Left ventricle myocardium inferior (tissue), 1 donor: ENCODE data around the gene ZDHHC14. TPM values are rescaled to one million over a fixed set of nuclear protein-coding genes. Genes with fewer than 3 reads are reported as not detected.

ENCODE experiments used
- DNase-seq: peaks from one replicate; pipeline ENCODE4 v3.0.0-alpha.2; 2020
- H3K27ac ChIP-seq: fragments of 200-600 bp; replicated peaks from 2 replicates; pipeline ENCODE4 v1.8.0; 2021
- H3K27me3 ChIP-seq: fragments of 200-600 bp; 2 replicates; pipeline ENCODE4 v1.8.0; 2021; ENCODE audit warnings: low read depth
- H3K36me3 ChIP-seq: fragments of 200-600 bp; 2 replicates; pipeline ENCODE4 v1.8.0; 2021
- H3K4me1 ChIP-seq: fragments of 200-600 bp; 2 replicates; pipeline ENCODE4 v1.8.0; 2021
- H3K4me3 ChIP-seq: fragments of 200-600 bp; 2 replicates; pipeline ENCODE4 v1.8.0; 2021; ENCODE audit warnings: mild to moderate bottlenecking, moderate library complexity
- H3K9me3 ChIP-seq: fragments of 200-600 bp; replicated peaks from 2 replicates; pipeline ENCODE4 v1.8.0; 2021
- intact Hi-C: fragments of 100-400 bp; cut with micrococcal nuclease; formaldehyde crosslinking; loops from one replicate; pipeline ENCODE4 v1.11.0; 2022
- total RNA-seq: library from RNA; stranded (reverse); fragmentation: NEBNext Ultra II Directional; extraction: Animal tissue kit (Norgen Biotek cat#: 25700); gene quantifications from one replicate; pipeline ENCODE4 v1.2.1, GENCODE V29; 2021
- TF ChIP-seq, protein P1 (sequence below): fragments of 200-600 bp; IDR thresholded peaks from 2 replicates; pipeline ENCODE4 v1.8.0; 2021; ENCODE audit warnings: antibody characterized with exemption, mild to moderate bottlenecking, borderline replicate concordance
- donor health status: DM: no; HTN: yes; CAD: no; lungs with severe emphysema.

Gene ZDHHC14
- total RNA-seq, 1 donor from 2014 or later = 10.0 TPM

DNA sequence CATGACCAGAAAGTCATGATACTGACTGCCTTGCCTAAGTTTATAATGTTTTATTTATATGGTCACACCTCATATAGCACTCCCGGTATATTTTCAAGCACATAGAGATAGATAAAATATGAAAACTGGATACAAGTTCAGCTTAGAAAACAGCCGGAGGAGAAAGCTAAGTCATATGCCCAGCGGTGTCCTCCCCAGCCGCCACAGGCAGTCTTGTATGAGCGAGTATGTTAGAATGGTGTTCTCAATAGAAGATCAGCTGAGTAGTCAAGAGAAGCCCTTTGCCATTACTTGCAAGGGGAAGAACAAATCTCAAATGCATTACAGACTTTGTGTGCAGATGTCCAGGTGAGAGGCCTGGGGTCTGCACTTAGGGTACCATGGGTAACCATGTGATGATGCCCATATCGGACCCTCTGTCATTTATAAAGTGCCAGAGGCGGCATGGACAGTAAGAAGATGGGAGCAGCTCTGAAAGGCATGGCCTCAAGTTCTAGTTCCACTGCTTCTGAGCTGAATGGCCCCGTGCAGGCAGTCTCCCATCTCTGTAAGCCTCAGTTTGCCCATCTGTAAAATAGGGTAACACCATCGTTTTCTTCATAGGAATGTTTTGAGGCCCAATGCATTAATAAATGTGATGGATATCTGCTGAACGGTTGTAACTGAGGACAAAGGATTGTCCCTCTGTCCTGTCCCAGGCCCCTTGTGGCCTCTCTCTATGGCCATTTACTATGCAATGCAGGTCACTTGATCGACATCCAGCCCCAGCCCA lies 246.4 kb downstream of the ZDHHC14 start:
- Histone ChIP-seq H3K4me1 (no peaks in the 10 kb centered on the region), H3K27ac (no peak overlapping the region), H3K4me3 (no peak overlapping the region), H3K36me3 (no peaks in the 10 kb centered on the region), H3K9me3 (no peaks in the 10 kb centered on the region), H3K27me3 (no peaks in the 10 kb centered on the region)
- TF ChIP-seq, protein P1, sequence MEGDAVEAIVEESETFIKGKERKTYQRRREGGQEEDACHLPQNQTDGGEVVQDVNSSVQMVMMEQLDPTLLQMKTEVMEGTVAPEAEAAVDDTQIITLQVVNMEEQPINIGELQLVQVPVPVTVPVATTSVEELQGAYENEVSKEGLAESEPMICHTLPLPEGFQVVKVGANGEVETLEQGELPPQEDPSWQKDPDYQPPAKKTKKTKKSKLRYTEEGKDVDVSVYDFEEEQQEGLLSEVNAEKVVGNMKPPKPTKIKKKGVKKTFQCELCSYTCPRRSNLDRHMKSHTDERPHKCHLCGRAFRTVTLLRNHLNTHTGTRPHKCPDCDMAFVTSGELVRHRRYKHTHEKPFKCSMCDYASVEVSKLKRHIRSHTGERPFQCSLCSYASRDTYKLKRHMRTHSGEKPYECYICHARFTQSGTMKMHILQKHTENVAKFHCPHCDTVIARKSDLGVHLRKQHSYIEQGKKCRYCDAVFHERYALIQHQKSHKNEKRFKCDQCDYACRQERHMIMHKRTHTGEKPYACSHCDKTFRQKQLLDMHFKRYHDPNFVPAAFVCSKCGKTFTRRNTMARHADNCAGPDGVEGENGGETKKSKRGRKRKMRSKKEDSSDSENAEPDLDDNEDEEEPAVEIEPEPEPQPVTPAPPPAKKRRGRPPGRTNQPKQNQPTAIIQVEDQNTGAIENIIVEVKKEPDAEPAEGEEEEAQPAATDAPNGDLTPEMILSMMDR = no peak
- intact Hi-C loops = no loop called here
- DNase-seq = no peak

DNA sequence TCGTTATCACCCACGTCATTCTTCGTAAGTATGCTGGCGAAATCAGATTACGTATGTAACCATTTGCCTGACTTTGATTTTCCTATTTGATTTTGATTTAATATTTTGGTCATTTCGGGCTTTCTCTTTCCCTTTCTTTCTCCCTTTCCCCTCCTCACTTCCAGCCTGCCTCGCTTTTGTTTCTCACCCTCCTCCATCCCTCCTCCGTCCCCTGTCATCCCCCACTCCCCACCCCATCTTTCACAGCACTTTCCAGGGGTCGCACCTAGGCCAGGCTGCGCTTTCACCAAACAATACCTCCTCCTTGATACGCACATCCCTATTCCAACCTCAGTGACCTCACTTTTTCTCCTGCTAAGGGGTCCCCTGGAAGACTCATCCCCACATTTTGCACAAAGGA lies 247.5 kb downstream of the ZDHHC14 start:
- no peak overlapping the region for H3K27ac ChIP-seq

DNA sequence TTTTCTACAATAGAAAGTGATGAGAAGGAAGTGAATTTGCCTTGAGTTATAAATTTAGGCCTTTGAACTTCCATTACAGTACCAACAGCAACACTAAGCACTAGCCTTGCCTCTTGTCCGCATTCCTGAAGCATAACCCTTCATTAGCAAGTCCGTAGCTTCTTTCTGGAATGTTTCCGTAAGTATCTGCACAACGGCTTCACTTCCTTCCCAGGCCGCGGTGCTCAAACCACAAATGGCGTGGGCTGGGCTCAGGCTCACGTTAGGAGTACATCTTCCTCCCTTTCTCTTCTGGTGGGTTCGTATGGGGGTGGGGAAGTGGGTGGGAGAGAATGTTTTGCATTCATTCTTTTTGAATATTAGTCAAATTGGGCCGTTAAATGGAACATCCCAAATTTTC lies 248.2 kb downstream of the ZDHHC14 start:
- no peaks in the 10 kb centered on the region for H3K4me1 ChIP-seq
- no peaks in the 10 kb centered on the region for H3K9me3 ChIP-seq
- TF ChIP-seq, protein P1 = no peak
- intact Hi-C loops = no loop called here
- no peaks in the 10 kb centered on the region for H3K27me3 ChIP-seq
- no peak overlapping the region for H3K27ac ChIP-seq
- no peak overlapping the region for H3K4me3 ChIP-seq
- no peak for DNase-seq
- H3K36me3 ChIP-seq = no peaks in the 10 kb centered on the region

More for the DNA sequence above, 247.5 kb downstream of the ZDHHC14 start:
- intact Hi-C loops = no loop called here
- Histone ChIP-seq H3K36me3 (no peaks in the 10 kb centered on the region), H3K4me3 (no peak overlapping the region), H3K27me3 (no peaks in the 10 kb centered on the region), H3K4me1 (no peaks in the 10 kb centered on the region), H3K9me3 (no peaks in the 10 kb centered on the region)
- DNase-seq = no peak
- TF ChIP-seq, protein P1 = no peak

DNA sequence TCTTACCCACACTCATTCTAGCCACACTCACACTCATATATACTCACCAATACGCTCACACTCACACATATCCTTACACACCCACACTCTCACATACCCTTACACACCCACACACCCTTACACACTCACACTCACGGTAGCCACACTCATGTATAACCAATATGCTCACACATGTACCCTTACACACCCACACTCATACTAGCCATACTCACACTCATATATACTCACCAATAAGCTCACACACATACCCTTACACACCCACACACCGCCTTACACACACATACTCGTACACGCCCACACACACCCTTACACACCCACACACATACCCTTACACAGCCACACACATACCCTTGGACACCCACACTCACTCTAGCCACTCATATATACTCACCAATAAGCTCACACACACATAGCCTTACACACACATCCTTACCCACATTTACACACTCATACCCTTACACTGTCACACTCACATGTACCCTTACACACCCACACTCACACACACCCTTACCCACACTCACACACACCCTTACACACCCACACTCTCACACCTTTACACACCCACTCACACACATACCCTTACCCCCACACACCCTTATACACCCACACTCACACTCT lies 249.6 kb downstream of the ZDHHC14 start:
- DNase-seq = no peak
- H3K27ac ChIP-seq = no peak overlapping the region
- H3K27me3 ChIP-seq = no peaks in the 10 kb centered on the region
- intact Hi-C loops = no loop called here
- H3K4me1 ChIP-seq = no peaks in the 10 kb centered on the region
- no peaks in the 10 kb centered on the region for H3K9me3 ChIP-seq
- H3K4me3 ChIP-seq = no peak overlapping the region
- TF ChIP-seq, protein P1 = no peak
- peaks cover 5% of the 10 kb centered on the region for H3K36me3 ChIP-seq

DNA sequence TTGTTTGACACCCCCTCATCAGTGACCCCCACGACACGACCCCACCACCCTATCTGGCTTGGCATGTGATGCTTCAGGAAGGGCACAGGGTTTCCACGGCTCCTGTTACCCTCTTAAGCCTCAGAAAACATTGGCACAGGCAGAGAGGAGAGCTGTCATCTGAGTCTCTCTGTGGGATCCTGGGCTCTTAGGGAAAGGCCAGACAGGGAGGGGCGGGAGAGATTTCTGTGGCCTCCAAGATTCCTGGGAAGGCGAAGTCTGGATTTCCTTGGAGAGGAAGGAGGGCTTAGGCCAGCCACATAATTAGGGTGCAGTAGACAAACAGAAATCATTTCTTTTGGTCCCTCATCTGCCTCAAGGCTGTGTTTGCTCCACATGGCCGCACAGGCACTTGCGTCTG lies 250.4 kb downstream of the ZDHHC14 start:
- intact Hi-C loops = no loop called here
- no peak overlapping the region for H3K27ac ChIP-seq
- no peaks in the 10 kb centered on the region for H3K9me3 ChIP-seq
- no peak for DNase-seq
- no peak overlapping the region for H3K4me3 ChIP-seq
- H3K36me3 ChIP-seq = peaks cover 10% of the 10 kb centered on the region
- no peaks in the 10 kb centered on the region for H3K4me1 ChIP-seq
- no peaks in the 10 kb centered on the region for H3K27me3 ChIP-seq
- TF ChIP-seq, protein P1 = no peak
